ENCODE data around the gene ADAM12. TPM values are rescaled to one million over a fixed set of nuclear protein-coding genes. Genes with fewer than 3 reads are reported as not detected.

ADAM12 gene
- polyA plus RNA-seq, 1 donor from 2014 or later: 0.09 TPM

DNA sequence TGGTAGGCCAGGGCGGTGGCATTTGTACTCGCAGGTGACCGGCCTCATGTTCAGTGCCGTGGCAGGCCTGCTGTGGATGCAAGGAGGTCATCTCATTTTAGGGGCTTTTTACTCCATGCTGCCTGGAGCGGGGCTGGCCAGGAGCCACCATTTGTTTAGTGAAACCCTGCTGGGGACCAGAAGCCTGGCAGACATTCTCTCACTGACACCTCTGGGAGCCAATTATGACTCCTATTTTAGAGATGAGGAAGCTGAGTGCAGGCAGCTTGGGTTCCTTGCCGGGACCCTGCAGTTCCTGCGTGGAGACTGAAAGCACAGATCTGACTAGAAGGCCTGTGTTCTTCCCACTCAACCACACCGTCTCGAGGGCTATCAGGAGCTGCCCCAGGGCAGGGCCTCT, 305.3 kb downstream of the ADAM12 start:
- Histone ChIP-seq H3K9ac (ENCODE audit: low read length) (no peak overlapping the region), H3K4me3 (ENCODE audit: low read length) (no peak overlapping the region), H3F3A (ENCODE audit: insufficient read depth, low read length, poor library complexity, severe bottlenecking) (no peaks in the 10 kb centered on the region), H3K27me3 (ENCODE audit: insufficient read depth, low read depth, low read length) (no peaks in the 10 kb centered on the region), H3K9me3 (ENCODE audit: low read length) (no peaks in the 10 kb centered on the region), H2AFZ (ENCODE audit: low read depth, low read length) (no peak overlapping the region), H3K4me2 (ENCODE audit: low read length) (no peak overlapping the region), H3K9me2 (ENCODE audit: insufficient read depth, low read length) (no peaks in the 10 kb centered on the region), H3K36me3 (ENCODE audit: insufficient read depth, low read length) (no peaks in the 10 kb centered on the region), H3K27ac (ENCODE audit: low read length) (no peak overlapping the region), H3K79me2 (replicated peaks; ENCODE audit: insufficient read depth, low read length) (no peaks in the 10 kb centered on the region), H4K20me1 (ENCODE audit: insufficient read depth) (no peaks in the 10 kb centered on the region)
- no peak for TF ChIP-seq POLR2AphosphoS5 (IDR thresholded peaks at IDR 0.05)
- no peak for TF ChIP-seq EZH2 (IDR thresholded peaks at IDR 0.05; ENCODE audit: borderline replicate concordance, insufficient read depth, low read length, poor library complexity, severe bottlenecking)
- no peak for TF ChIP-seq RAD21 (conservative IDR thresholded peaks at IDR 0.05)
- TF ChIP-seq CTCF (IDR thresholded peaks at IDR 0.05; ENCODE audit: poor library complexity, severe bottlenecking): no peak
- no peak for TF ChIP-seq TAF1 (IDR thresholded peaks at IDR 0.05; ENCODE audit: low read depth)
- TF ChIP-seq, protein P1, sequence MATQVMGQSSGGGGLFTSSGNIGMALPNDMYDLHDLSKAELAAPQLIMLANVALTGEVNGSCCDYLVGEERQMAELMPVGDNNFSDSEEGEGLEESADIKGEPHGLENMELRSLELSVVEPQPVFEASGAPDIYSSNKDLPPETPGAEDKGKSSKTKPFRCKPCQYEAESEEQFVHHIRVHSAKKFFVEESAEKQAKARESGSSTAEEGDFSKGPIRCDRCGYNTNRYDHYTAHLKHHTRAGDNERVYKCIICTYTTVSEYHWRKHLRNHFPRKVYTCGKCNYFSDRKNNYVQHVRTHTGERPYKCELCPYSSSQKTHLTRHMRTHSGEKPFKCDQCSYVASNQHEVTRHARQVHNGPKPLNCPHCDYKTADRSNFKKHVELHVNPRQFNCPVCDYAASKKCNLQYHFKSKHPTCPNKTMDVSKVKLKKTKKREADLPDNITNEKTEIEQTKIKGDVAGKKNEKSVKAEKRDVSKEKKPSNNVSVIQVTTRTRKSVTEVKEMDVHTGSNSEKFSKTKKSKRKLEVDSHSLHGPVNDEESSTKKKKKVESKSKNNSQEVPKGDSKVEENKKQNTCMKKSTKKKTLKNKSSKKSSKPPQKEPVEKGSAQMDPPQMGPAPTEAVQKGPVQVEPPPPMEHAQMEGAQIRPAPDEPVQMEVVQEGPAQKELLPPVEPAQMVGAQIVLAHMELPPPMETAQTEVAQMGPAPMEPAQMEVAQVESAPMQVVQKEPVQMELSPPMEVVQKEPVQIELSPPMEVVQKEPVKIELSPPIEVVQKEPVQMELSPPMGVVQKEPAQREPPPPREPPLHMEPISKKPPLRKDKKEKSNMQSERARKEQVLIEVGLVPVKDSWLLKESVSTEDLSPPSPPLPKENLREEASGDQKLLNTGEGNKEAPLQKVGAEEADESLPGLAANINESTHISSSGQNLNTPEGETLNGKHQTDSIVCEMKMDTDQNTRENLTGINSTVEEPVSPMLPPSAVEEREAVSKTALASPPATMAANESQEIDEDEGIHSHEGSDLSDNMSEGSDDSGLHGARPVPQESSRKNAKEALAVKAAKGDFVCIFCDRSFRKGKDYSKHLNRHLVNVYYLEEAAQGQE (IDR thresholded peaks at IDR 0.05; ENCODE audit: borderline replicate concordance): no peak
- no peak for TF ChIP-seq SMC3 (conservative IDR thresholded peaks at IDR 0.05; ENCODE audit: poor library complexity)
- no peak for TF ChIP-seq MXI1 (conservative IDR thresholded peaks at IDR 0.05; ENCODE audit: poor library complexity, severe bottlenecking)
- no peak for TF ChIP-seq EP300 (conservative IDR thresholded peaks at IDR 0.05; ENCODE audit: poor library complexity, severe bottlenecking)

DNA sequence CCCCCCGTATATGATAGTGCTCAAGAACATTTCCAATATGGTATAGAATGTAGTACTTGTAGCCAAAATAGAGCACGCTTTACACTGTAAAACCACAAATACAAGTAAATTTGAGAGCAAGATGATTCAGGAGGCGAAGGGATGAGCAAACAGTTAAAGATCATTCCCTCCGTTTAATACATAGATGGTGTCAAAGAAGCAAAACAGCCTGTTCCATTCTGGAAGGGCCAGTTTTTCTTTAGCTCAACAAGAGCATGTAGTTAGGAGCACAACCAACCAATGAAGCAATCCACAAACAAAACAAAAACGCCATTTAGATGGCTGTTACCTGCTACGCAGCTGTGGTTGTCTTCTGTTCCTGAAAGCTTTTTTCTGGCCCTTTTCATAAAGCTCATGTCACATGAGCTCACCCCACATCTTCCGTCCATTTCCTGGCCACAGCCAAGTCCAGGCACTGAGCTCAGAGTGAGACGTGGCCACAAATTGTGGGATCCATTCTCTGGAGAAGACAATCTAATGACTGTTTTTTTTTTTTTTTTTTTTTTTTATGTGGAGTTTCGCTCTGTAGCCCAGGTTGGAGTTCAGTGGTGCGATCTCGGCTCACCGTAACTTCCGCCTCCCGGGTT, 306.3 kb downstream of the ADAM12 start:
- H3F3A ChIP-seq (ENCODE audit: insufficient read depth, low read length, poor library complexity, severe bottlenecking): no peaks in the 10 kb centered on the region
- H3K27me3 ChIP-seq (ENCODE audit: insufficient read depth, low read depth, low read length): no peaks in the 10 kb centered on the region
- H3K9me2 ChIP-seq (ENCODE audit: insufficient read depth, low read length): no peaks in the 10 kb centered on the region
- H2AFZ ChIP-seq (ENCODE audit: low read depth, low read length): no peak overlapping the region
- H4K20me1 ChIP-seq (ENCODE audit: insufficient read depth): no peaks in the 10 kb centered on the region
- no peak for TF ChIP-seq RAD21 (conservative IDR thresholded peaks at IDR 0.05)
- no peak overlapping the region for H3K27ac ChIP-seq (ENCODE audit: low read length)
- no peaks in the 10 kb centered on the region for H3K36me3 ChIP-seq (ENCODE audit: insufficient read depth, low read length)
- H3K4me2 ChIP-seq (ENCODE audit: low read length): no peak overlapping the region
- no peaks in the 10 kb centered on the region for H3K9me3 ChIP-seq (ENCODE audit: low read length)
- no peak overlapping the region for H3K4me3 ChIP-seq (ENCODE audit: low read length)
- H3K79me2 ChIP-seq (replicated peaks; ENCODE audit: insufficient read depth, low read length): no peaks in the 10 kb centered on the region
- H3K9ac ChIP-seq (ENCODE audit: low read length): no peak overlapping the region
